HCT116 (cell line): ENCODE data around the gene GMDS. TPM values are rescaled to one million over a fixed set of nuclear protein-coding genes. Genes with fewer than 3 reads are reported as not detected.

Experiments
- ATAC-seq: fragments of 200-7000 bp; cut with Tn5 transposase; 2 replicates; pipeline ENCODE4 v1.9.1; 2020; ENCODE audit warnings: mild to moderate bottlenecking, moderate library complexity
- BruUV-seq: library from RNA; stranded (reverse); fragments of 400-500 nt; replicated peaks from 2 replicates; lab custom pipeline; 2021; lab: Mats Ljungman, UMichigan
- CTCF ChIA-PET: fragments of 300-600 bp; sonication (Branson Sonifier 250); formaldehyde crosslinking; loops from one replicate; lab custom pipeline; 2021; ENCODE audit warnings: antibody characterized with exemption; lab: Charles Lee
- POLR2A ChIA-PET: fragments of 300-600, 350-600 bp; sonication (Branson Sonifier 250); formaldehyde crosslinking; loops from one replicate; lab custom pipeline; 2021; ENCODE audit warnings: antibody characterized with exemption; lab: Charles Lee
- RAD21 ChIA-PET, 2 experiments: fragments of 300-600 bp; sonication (Branson Sonifier 250); formaldehyde crosslinking; loops; one replicate each; lab custom pipeline; 2023; ENCODE audit warnings: low total read pairs in 2 of 2; ENCODE audit not compliant: uncharacterized antibody in 2 of 2, unreplicated experiment in 2 of 2, low non-redundant PET in 1 of 2; lab: Charles Lee
- DNase-seq: peaks from one replicate; pipeline ENCODE4 v3.0.0-alpha.2; 2010; ENCODE audit warnings: low read depth, low spot score
- H2AFZ ChIP-seq: fragments of 200-600 bp; shearing (Covaris generic), sonication (generic); 2 replicates; pipeline ENCODE4 v1.6.1; 2017; ENCODE audit warnings: low read depth, mixed run types, mixed read lengths, antibody characterized with exemption, low read length; ENCODE audit not compliant: poor library complexity, severe bottlenecking
- H3K27ac ChIP-seq: 2 replicates; pipeline ENCODE4 v1.5.1; 2012; ENCODE audit warnings: low read depth, low read length
- H3K27me3 ChIP-seq: fragments of 200-600 bp; sonication (generic); 2 replicates; pipeline ENCODE4 v1.6.1; 2016; ENCODE audit warnings: mixed run types, low read length, mixed read lengths; ENCODE audit not compliant: insufficient read depth
- H3K36me3 ChIP-seq, 2 experiments: fragments of 200-500 bp in 1 of 2; fragments of 200-600 bp in 1 of 2; sonication (Bioruptor generic) in 1 of 2; sonication (generic) in 1 of 2; 2 replicates each; pipeline versions ENCODE4 v1.5.1 to v1.6.1; 2014 to 2016; ENCODE audit warnings: low read length in 2 of 2, inconsistent platforms in 1 of 2, mixed read lengths in 1 of 2, mixed run types in 1 of 2; ENCODE audit not compliant: insufficient read depth in 2 of 2, control insufficient read depth in 1 of 2
- H3K4me1 ChIP-seq, 2 experiments: fragments of 200-600 bp in 1 of 2; sonication (generic) in 1 of 2; 2 replicates each; pipeline versions ENCODE4 v1.5.1 to v1.6.1; 2012 to 2017; ENCODE audit warnings: low read length in 2 of 2, inconsistent platforms in 1 of 2, mild to moderate bottlenecking in 1 of 2, mixed read lengths in 1 of 2, mixed run types in 1 of 2, moderate library complexity in 1 of 2; ENCODE audit not compliant: insufficient read depth in 2 of 2, control insufficient read depth in 1 of 2
- H3K4me2 ChIP-seq: fragments of 200-600 bp; sonication (generic); 2 replicates; pipeline ENCODE4 v1.6.1; 2017; ENCODE audit warnings: mixed run types, low read length, mixed read lengths
- H3K4me3 ChIP-seq, 2 experiments: fragments of 200-600 bp in 1 of 2; sonication (generic) in 1 of 2; replicated peaks in 1 of 2; 2 replicates each; pipeline ENCODE4 v1.5.1; 2011 to 2016; ENCODE audit warnings: low read length in 2 of 2, control low read depth in 1 of 2, low read depth in 1 of 2, mild to moderate bottlenecking in 1 of 2, mixed read lengths in 1 of 2, mixed run types in 1 of 2
- H3K79me2 ChIP-seq: fragments of 200-600 bp; sonication (generic); 2 replicates; pipeline ENCODE4 v1.6.1; 2017; ENCODE audit warnings: mild to moderate bottlenecking, mixed run types, low read length, moderate library complexity, mixed read lengths; ENCODE audit not compliant: insufficient read depth
- H3K9ac ChIP-seq: fragments of 200-600 bp; sonication (generic); 2 replicates; pipeline ENCODE4 v1.6.1; 2016; ENCODE audit warnings: low read length, mixed read lengths
- H3K9me2 ChIP-seq: fragments of 200-600 bp; sonication (generic), shearing (Covaris generic); 2 replicates; pipeline ENCODE4 v1.6.1; 2017; ENCODE audit warnings: mixed run types, mild to moderate bottlenecking, moderate library complexity; ENCODE audit not compliant: insufficient read depth
- H3K9me3 ChIP-seq, 2 experiments: fragments of 200-500 bp in 1 of 2; fragments of 200-600 bp in 1 of 2; sonication (Bioruptor generic) in 1 of 2; sonication (generic) in 1 of 2; 2 replicates each; pipeline ENCODE4 v1.6.1; 2014 to 2017; ENCODE audit warnings: low read length in 2 of 2, mixed read lengths in 2 of 2, inconsistent platforms in 1 of 2, low read depth in 1 of 2, mild to moderate bottlenecking in 1 of 2, mixed run types in 1 of 2, moderate library complexity in 1 of 2; ENCODE audit not compliant: control insufficient read depth in 1 of 2, insufficient read depth in 1 of 2
- H4K20me1 ChIP-seq: fragments of 200-600 bp; sonication (generic), shearing (Covaris generic); 2 replicates; pipeline ENCODE4 v1.6.1; 2017; ENCODE audit warnings: mixed run types, mild to moderate bottlenecking, moderate library complexity; ENCODE audit not compliant: insufficient read depth
- CEBPB ChIP-seq: IDR thresholded peaks from 2 replicates; pipeline ENCODE4 v1.6.1; 2012; ENCODE audit warnings: low read depth
- CTCF ChIP-seq, 3 experiments: fragments of 200-600 bp in 1 of 3; sonication (generic) in 1 of 3; IDR thresholded peaks in 2 of 3; conservative IDR thresholded peaks in 1 of 3; 2 replicates each; pipeline ENCODE4 v1.5.1; 2012 to 2017; ENCODE audit warnings: low read depth in 2 of 3, low read length in 2 of 3, antibody characterized with exemption in 1 of 3, borderline replicate concordance in 1 of 3, control low read depth in 1 of 3, mild to moderate bottlenecking in 1 of 3, mixed read lengths in 1 of 3, mixed run types in 1 of 3, moderate library complexity in 1 of 3; ENCODE audit not compliant: insufficient read depth in 1 of 3
- EGR1 ChIP-seq: IDR thresholded peaks from 2 replicates; pipeline ENCODE4 v1.6.1; 2012; ENCODE audit warnings: low read depth
- EZH2 ChIP-seq: fragments of 200-600 bp; sonication (generic); IDR thresholded peaks from 2 replicates; pipeline ENCODE4 v1.6.1; 2017; ENCODE audit warnings: antibody characterized with exemption, mixed run types
- EZH2phosphoT487 ChIP-seq: fragments of 200-600 bp; IDR thresholded peaks from 2 replicates; pipeline ENCODE4 v1.6.1; 2018; ENCODE audit warnings: antibody characterized with exemption, borderline replicate concordance
- FOSL1 ChIP-seq: IDR thresholded peaks from 2 replicates; pipeline ENCODE4 v1.6.1; 2012; ENCODE audit warnings: low read depth
- JUND ChIP-seq: IDR thresholded peaks from 2 replicates; pipeline ENCODE4 v1.6.1; 2012
- MAX ChIP-seq: IDR thresholded peaks from 2 replicates; pipeline ENCODE4 v1.6.1; 2012
- POLR2AphosphoS5 ChIP-seq: IDR thresholded peaks from 2 replicates; pipeline ENCODE4 v1.6.1; 2011; ENCODE audit warnings: mild to moderate bottlenecking, low read depth, low read length, moderate library complexity
- REST ChIP-seq: IDR thresholded peaks from 2 replicates; pipeline ENCODE4 v1.6.1; 2012; ENCODE audit warnings: low read depth
- SRF ChIP-seq: IDR thresholded peaks from 2 replicates; pipeline ENCODE4 v1.6.1; 2012; ENCODE audit warnings: low read depth
- TCF7L2 ChIP-seq: IDR thresholded peaks from 2 replicates; pipeline ENCODE4 v1.7.0; 2011; ENCODE audit warnings: borderline replicate concordance, inconsistent platforms; ENCODE audit not compliant: insufficient read depth, insufficient read length; ENCODE audit errors: extremely low read depth
- YY1 ChIP-seq: IDR thresholded peaks from 2 replicates; pipeline ENCODE4 v1.6.1; 2011; ENCODE audit warnings: low read length, low read depth, moderate library complexity, mild to moderate bottlenecking; ENCODE audit not compliant: insufficient replicate concordance; ENCODE audit errors: extremely low read depth
- ZBTB33 ChIP-seq: IDR thresholded peaks from 2 replicates; pipeline ENCODE4 v1.6.1; 2011; ENCODE audit warnings: mild to moderate bottlenecking, low read length, moderate library complexity; ENCODE audit not compliant: insufficient replicate concordance; ENCODE audit errors: extremely low read depth
- ZFX ChIP-seq: fragments of 450-650 bp; IDR thresholded peaks from 2 replicates; pipeline ENCODE4 v1.6.1; 2017
- intact Hi-C: fragments of 100-400 bp; cut with micrococcal nuclease; formaldehyde crosslinking; loops from 2 replicates; pipeline ENCODE4 v1.10.0; 2022
- total RNA-seq: library from RNA; stranded (reverse); gene quantifications from one replicate; pipeline ENCODE4 v1.2.1, GENCODE V29; 2021; ENCODE audit not compliant: unreplicated experiment

The GMDS gene
- total RNA-seq, 1 experiment from 2014 or later, result 34.4 TPM

- BruUV-seq, result no TSS peak
- Histone ChIP-seq H2AFZ (no peak overlapping the region), H4K20me1 (no peaks in the 10 kb centered on the region), H3K4me1 (no peaks in the 10 kb centered on the region), H3K9ac (no peak overlapping the region), H3K4me3 (no peak overlapping the region), H3K36me3 (no peaks in the 10 kb centered on the region), H3K4me2 (no peak overlapping the region), H3K9me3 (no peaks in the 10 kb centered on the region), H3K79me2 (no peaks in the 10 kb centered on the region), H3K27me3 (no peaks in the 10 kb centered on the region), H3K27ac (no peak overlapping the region), H3K9me2 (no peaks in the 10 kb centered on the region)
- no peak for ATAC-seq
- ChIA-PET RAD21 (no interaction called here), POLR2A (no interaction called here), CTCF (no interaction called here)
- intact Hi-C loops, result no loop called here
- no peak for DNase-seq
- no peak for TF ChIP-seq FOSL1
- no peak for TF ChIP-seq EZH2phosphoT487
- no peak for TF ChIP-seq EGR1
- no peak for TF ChIP-seq POLR2AphosphoS5
- TF ChIP-seq JUND, result no peak
- TF ChIP-seq ZFX, result no peak
- no peak for TF ChIP-seq SRF
- no peak for TF ChIP-seq CTCF (IDR thresholded peaks at IDR 0.05 in 2 of 3, conservative IDR thresholded peaks at IDR 0.05 in 1 of 3; ENCODE audit: borderline replicate concordance in 1 of 3, insufficient read depth in 1 of 3, low read depth in 2 of 3, low read length in 2 of 3)
- TF ChIP-seq CEBPB, result no peak
- no peak for TF ChIP-seq YY1
- TF ChIP-seq MAX, result no peak
- no peak for TF ChIP-seq TCF7L2
- TF ChIP-seq REST, result no peak
- no peak for TF ChIP-seq ZBTB33
- TF ChIP-seq EZH2, result no peak
Observed at GRCh38 chr6:2054516-2055067, 190.8 kb downstream of the GMDS start.
